Measurements from ENCODE around the gene EPB41L5.

EPB41L5 gene

DNA sequence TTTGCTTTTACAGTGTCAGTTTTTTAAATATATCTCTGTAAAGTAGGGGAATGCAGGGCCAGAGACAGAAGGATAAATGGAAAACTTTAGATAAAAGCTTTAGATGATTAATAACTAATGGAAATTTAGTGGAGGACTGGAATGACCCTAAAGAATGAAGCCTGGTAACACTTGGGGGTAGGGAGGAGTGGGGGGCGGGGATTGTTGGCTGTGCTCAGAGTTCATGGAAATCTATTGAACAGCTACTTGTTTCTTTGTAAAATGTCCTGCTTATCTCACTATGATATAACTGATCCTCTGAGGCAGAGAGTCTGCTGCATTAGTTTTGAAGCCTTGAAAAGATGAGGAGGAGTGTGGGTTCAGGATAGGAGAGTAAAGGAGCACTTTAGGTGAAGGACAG is 119.8 kb downstream of the EPB41L5 start:
- TF ChIP-seq REST (IDR thresholded peaks at IDR 0.05; ENCODE audit: insufficient read depth in 1 of 2, low read depth in 2 of 2, low read length in 2 of 2): no peak
- TF ChIP-seq FOXP2 (optimal IDR thresholded peaks at IDR 0.05; ENCODE audit: borderline replicate concordance, extremely low read depth, extremely low read length, insufficient read depth): no peak
- no peak for TF ChIP-seq POLR2AphosphoS5 (IDR thresholded peaks at IDR 0.05; ENCODE audit: low read depth, low read length)
- no peak for TF ChIP-seq SIN3A (IDR thresholded peaks at IDR 0.05; ENCODE audit: borderline replicate concordance, insufficient read depth, low read length)

DNA sequence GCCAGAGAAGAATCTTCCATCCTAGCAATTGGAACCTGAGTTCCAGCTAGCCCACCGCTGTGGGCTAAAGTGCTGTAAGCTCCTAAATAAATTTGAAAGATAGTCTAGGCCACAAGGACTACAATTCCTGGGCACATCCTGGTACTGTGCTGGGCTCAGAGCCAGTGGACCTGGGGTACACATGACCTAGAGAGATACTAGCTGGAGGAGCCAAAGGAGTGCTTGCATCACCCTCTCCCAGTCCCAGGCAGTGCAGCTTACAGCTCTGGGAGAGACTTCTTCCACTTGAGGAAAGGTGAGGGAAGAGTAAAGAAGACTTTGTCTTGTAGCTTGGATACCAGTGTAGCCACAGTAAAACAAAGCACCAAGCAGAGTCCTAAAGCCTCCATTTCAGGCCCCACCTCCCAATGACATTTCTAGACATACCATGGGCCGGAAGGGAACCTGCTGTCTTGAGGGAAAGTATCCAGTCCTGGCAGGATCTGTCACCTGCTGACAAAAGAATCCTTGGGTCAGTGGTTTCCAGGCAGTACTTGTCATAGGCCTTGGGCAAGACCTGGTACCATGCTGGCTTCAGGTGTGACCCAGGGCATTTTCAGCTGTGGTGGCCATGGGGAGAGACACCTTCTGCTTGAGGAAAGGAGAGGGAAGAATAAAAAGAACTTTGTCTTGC is 120.8 kb downstream of the EPB41L5 start:
- TF ChIP-seq SIN3A (IDR thresholded peaks at IDR 0.05; ENCODE audit: borderline replicate concordance, insufficient read depth, low read length) (no peak), TAF1 (IDR thresholded peaks at IDR 0.05; ENCODE audit: borderline replicate concordance, insufficient read depth, low read length) (no peak)

GRCh38 chr2:120134263-120134662 is 121.4 kb downstream of the EPB41L5 start:
- TF ChIP-seq SIN3A (IDR thresholded peaks at IDR 0.05; ENCODE audit: borderline replicate concordance, insufficient read depth, low read length) (no peak), POLR2AphosphoS5 (IDR thresholded peaks at IDR 0.05; ENCODE audit: low read depth, low read length) (no peak), TAF1 (IDR thresholded peaks at IDR 0.05; ENCODE audit: borderline replicate concordance, insufficient read depth, low read length) (no peak), REST (IDR thresholded peaks at IDR 0.05; ENCODE audit: insufficient read depth in 1 of 2, low read depth in 2 of 2, low read length in 2 of 2) (no peak), FOXP2 (optimal IDR thresholded peaks at IDR 0.05; ENCODE audit: borderline replicate concordance, extremely low read depth, extremely low read length, insufficient read depth) (no peak)

DNA sequence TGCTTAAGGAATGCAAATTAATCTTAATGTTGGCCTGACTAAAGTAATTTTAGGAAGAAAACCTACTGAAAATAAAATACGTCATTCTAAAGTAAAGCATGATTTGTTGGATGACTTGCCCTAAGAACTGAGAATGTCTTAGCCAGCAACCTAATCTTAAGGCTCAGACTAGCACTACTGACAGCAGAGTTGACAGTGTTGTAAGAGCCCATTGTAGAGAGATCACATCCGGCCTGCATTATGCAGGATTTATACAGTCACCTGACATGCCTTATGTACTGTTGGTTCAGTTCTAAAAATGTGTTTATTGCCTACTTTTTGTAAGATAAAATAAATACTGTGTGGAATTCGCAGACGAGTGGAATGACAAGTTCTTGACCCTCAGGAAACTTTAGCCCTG is 128.0 kb downstream of the EPB41L5 start:
- TF ChIP-seq REST (IDR thresholded peaks at IDR 0.05; ENCODE audit: insufficient read depth in 1 of 2, low read depth in 2 of 2, low read length in 2 of 2) (no peak), POLR2AphosphoS5 (IDR thresholded peaks at IDR 0.05; ENCODE audit: low read depth, low read length) (no peak), FOXP2 (optimal IDR thresholded peaks at IDR 0.05; ENCODE audit: borderline replicate concordance, extremely low read depth, extremely low read length, insufficient read depth) (no peak), TAF1 (IDR thresholded peaks at IDR 0.05; ENCODE audit: borderline replicate concordance, insufficient read depth, low read length) (no peak), SIN3A (IDR thresholded peaks at IDR 0.05; ENCODE audit: borderline replicate concordance, insufficient read depth, low read length) (no peak)

- TF ChIP-seq SIN3A (IDR thresholded peaks at IDR 0.05; ENCODE audit: borderline replicate concordance, insufficient read depth, low read length) (no peak), FOXP2 (optimal IDR thresholded peaks at IDR 0.05; ENCODE audit: borderline replicate concordance, extremely low read depth, extremely low read length, insufficient read depth) (no peak), REST (IDR thresholded peaks at IDR 0.05; ENCODE audit: insufficient read depth in 1 of 2, low read depth in 2 of 2, low read length in 2 of 2) (no peak), TAF1 (IDR thresholded peaks at IDR 0.05; ENCODE audit: borderline replicate concordance, insufficient read depth, low read length) (no peak)
These were observed 128.6 kb downstream of the EPB41L5 start for GRCh38 chr2:120141300-120142069.
